Muscle layer of duodenum (tissue), 2 donors: ENCODE measurements around the gene DBH.

Source experiments
- H3K27ac ChIP-seq: one replicate; pipeline ENCODE4 v1.7.0; 2013; ENCODE audit warnings: mild to moderate bottlenecking, low read length
- H3K27me3 ChIP-seq: one replicate; pipeline ENCODE4 v1.7.0; 2013; ENCODE audit warnings: low read depth, mild to moderate bottlenecking, control low read depth, low read length
- H3K36me3 ChIP-seq, 2 donors: one replicate each; pipeline ENCODE4 v1.7.0; 2013; ENCODE audit warnings: low read length in 2 of 2, control low read depth in 1 of 2, mild to moderate bottlenecking in 1 of 2; ENCODE audit not compliant: insufficient read depth in 2 of 2, control insufficient read depth in 1 of 2
- H3K4me1 ChIP-seq, 2 donors: one replicate each; pipeline ENCODE4 v1.7.0; 2013; ENCODE audit warnings: low read length in 2 of 2, mild to moderate bottlenecking in 2 of 2, control low read depth in 1 of 2, moderate library complexity in 1 of 2; ENCODE audit not compliant: insufficient read depth in 2 of 2, control insufficient read depth in 1 of 2
- H3K4me3 ChIP-seq, 2 donors: one replicate each; pipeline ENCODE4 v1.7.0; 2013; ENCODE audit warnings: low read length in 2 of 2, low read depth in 1 of 2, mild to moderate bottlenecking in 1 of 2
- H3K9me3 ChIP-seq, 2 donors: one replicate each; pipeline ENCODE4 v1.7.0; 2013; ENCODE audit warnings: low read length in 2 of 2, control low read depth in 1 of 2, mild to moderate bottlenecking in 1 of 2; ENCODE audit not compliant: control insufficient read depth in 1 of 2
- donor health status: healthy.

Gene DBH

DNA sequence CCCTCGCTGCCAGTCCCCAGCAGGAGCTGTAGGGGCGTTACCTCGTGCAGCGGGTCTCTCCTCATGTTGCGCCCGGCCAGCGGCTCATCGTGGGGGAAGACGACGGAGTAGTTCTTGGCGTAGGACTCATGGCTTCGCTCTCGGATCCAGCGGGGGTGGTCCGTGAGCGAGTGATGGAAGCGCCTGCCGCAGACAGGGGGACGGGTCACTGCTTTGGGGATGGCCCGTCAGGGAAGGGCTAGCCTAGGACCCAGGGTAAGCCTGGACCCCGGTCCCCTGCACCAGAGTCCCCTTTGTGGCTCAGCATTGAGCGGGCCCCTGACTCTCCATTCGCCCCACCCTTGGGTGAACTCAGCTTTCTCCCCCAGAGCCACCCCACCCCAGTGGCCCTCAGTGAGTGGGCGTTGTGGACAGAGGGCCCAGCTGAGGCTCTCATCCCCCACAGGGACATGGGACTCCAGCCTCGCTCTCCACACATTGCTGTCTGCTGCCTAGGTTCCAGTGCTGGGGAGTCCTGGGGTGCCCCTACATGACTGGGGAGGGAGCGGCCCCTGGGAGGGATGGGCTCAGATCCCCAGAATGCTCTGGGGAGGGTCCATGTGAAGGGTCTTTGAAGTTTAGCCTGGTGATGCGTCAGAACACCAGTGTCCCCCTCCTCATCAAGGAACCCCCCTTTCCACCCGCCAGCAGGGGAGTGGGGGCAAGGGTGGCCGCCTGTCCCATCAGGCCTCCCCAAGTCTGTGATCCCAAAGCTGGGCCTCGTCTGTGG lies 72.3 kb downstream of the DBH start:
- H3K4me1 ChIP-seq: no peaks in the 10 kb centered on the region
- no peak overlapping the region for H3K4me3 ChIP-seq
- H3K27me3 ChIP-seq: no peaks in the 10 kb centered on the region
- H3K36me3 ChIP-seq: no peaks in the 10 kb centered on the region
- no peak overlapping the region for H3K27ac ChIP-seq
- H3K9me3 ChIP-seq: no peaks in the 10 kb centered on the region
